Activated CD4-positive, alpha-beta T cell treated with anti-CD3 and anti-CD28 coated beads, Interleukin-2, amount 50 U/mL, for 1 hour (primary cell): ENCODE measurements around the gene EML6.

Experiments
- DNase-seq: peaks from one replicate; pipeline ENCODE4 v3.0.0-alpha.2; 2020

EML6 gene

GRCh38 chr2:55011831-55012671 lies 288.6 kb downstream of the EML6 start:
- no peak for DNase-seq

DNA sequence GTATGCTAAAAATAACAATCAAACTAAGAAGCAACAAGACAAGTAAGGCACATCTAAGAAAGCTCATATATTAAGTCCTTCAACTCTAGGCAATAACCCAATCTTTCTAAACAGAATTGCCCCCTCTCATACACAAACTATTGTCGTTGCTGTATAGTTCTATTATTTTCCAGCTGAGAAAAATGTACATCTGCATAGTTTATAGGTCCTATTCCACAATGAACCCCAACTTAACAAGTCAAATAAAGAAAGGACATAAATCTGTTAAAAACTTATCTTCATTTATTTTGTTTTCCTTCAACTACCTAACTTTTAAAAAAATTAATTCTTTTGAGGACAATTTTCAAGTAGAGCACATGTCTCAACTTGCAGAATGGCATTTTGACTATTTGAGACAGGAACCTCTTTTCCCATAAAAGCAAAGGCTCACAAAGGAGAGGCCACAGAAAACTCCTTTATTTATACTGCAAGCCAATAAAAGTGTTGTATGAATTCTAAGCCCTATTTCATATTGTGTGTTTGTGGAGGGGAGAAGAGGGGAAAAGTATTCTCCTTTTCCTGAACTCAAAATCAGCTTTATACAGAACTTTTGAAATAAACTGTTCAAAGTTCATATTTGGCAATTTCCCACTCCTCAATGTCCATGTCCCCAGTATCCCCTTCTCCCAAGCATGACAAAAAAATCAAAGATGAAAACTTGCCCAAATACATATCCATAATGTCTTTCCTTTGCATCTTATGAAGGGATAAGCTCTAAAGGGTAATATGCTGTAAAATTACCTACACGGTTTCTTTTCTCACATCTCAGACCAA lies 289.4 kb downstream of the EML6 start:
- no peak for DNase-seq

- DNase-seq, result no peak
Observed at GRCh38 chr2:55013936-55014335, 290.5 kb downstream of the EML6 start.

DNA sequence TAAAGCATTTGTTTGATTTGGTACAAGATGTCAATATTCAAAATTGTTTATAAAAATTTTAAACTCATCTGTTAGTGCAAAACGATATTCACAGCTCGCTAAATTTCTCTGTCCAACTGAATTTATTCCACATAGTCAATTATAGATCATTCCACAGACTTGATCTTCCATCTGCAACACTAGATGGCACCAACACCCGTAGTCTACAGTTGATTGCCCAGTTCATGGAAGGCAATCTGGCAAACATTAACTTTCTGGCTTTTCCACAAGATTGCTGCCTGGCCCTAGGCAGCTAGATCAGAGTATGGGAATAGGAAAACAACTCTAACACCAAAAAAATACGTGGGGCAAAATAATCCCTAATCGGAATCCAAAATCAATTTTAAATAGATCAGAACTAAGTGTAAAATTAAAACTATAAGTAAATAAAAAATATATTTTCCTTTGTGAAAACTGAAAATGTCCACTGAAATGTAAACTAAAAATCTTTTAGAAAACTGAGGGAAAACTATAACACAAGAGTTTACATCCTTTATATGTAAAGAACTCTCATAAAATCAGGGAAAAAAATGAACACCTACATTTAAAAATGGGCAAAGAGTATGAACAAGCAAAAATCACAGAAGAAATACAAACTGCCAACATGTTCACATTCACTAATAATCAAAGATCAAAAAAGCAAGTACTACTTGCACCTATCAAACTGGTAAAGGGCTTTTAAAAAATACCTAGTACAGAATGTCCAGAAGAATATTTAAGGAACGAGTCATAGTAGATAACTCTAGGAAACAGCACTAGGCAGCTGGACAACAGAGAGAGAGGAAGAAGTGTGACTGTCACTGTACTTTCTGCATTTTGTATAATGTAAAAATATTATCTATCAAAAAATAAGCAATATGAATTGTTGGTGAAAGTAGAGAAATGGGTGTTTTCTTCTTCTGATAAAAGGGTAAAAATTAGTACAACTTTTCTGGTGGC lies 291.8 kb downstream of the EML6 start:
- DNase-seq, result peak; percentile 24

GRCh38 chr2:55017428-55017827 lies 294.0 kb downstream of the EML6 start:
- no peak for DNase-seq

DNA sequence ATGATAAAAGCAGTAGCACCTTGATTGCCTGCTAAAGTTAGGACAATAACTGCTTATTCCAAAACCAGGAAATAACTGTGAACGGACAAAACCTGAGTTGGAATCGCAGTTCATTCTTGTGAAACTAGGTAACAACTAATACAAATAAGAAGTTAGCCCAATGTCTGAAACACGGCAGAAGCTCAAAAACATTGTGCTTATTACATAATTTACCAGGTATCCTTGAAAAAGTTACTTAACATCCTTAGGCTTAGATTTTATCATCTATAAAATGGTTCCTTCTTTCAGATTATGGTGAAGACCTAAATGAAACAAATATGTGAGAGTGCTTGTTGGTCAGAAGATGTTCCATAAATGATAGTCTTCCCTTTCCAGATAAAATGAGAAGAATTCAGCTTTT lies 294.4 kb downstream of the EML6 start:
- no peak for DNase-seq

DNA sequence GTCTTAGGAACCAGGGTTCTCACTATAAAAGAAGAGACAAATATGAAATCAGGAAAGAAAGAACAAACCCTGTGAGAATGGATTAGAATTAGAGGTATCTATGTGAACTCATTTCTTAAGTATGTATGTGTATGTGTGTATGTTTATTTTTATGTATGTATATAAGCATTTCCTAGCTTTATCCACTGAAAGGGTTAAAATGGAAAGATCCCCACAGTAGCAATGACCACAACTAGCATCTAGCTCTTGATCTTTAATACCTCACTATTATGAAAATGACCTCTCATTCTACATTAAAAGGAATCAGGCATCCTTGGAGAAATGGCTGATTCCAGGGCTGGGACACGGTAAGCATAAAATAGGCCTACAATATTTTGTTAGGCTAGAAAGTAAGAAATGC lies 295.2 kb downstream of the EML6 start:
- DNase-seq, result no peak

GRCh38 chr2:55019526-55020258 lies 296.2 kb downstream of the EML6 start:
- DNase-seq, result no peak
